ENCODE results near the gene C1GALT1. TPM values are rescaled to one million over a fixed set of nuclear protein-coding genes. Genes with fewer than 3 reads are reported as not detected.

The C1GALT1 gene
- total RNA-seq, 1 donor from 2014 or later = 15.3 TPM

GRCh38 chr7:7157887-7158271, 24.5 kb upstream of the C1GALT1 start:
- TF ChIP-seq CTCF (IDR thresholded peaks at IDR 0.05; ENCODE audit: partially characterized antibody, unreplicated experiment) = no peak
- H3K4me1 Mint-ChIP-seq (ENCODE audit: low read depth, unreplicated experiment) = peaks cover 2% of the 10 kb centered on the region
- H3K4me3 Mint-ChIP-seq (ENCODE audit: unreplicated experiment) = no peak overlapping the region
- H3K36me3 Mint-ChIP-seq (ENCODE audit: unreplicated experiment) = peaks cover 8% of the 10 kb centered on the region
- DNase-seq = no peak
- H3K27me3 Mint-ChIP-seq (ENCODE audit: unreplicated experiment) = peaks cover 1% of the 10 kb centered on the region
- no peaks in the 10 kb centered on the region for H3K9me3 Mint-ChIP-seq (ENCODE audit: unreplicated experiment)
- H3K27ac Mint-ChIP-seq (ENCODE audit: unreplicated experiment) = no peak overlapping the region

DNA sequence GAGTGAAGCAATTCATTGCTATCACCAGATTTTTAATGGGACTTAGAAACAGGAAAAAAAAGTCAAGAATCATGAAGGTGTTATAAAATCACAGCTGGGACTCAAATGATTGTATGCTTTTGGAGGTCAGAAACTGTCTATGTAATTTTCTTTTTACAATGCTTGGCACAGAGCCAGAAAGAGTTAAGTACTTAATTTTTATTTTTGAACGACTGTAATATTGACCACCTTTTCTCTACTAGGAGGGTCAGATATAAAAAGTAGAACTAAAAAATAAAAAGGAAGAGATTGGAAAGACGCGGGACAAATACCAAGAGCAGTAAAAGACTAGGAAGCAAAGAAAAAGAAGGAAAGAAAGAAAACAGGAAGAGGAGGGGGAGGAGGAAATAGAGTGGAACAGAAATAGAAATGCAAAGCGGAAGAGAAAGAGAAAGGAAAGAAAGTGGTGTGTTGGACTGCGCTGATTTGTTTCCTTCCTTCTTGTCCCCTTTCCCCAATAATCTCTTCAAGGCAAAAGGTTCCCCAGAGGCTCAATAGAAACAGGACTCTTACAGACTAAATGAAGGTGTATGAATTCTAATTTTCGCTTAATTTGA, 23.2 kb upstream of the C1GALT1 start:
- H3K4me3 Mint-ChIP-seq (ENCODE audit: unreplicated experiment) = no peak overlapping the region
- no peak overlapping the region for H3K27ac Mint-ChIP-seq (ENCODE audit: unreplicated experiment)
- no peak for DNase-seq
- TF ChIP-seq CTCF (IDR thresholded peaks at IDR 0.05; ENCODE audit: partially characterized antibody, unreplicated experiment) = no peak
- peaks cover 1% of the 10 kb centered on the region for H3K27me3 Mint-ChIP-seq (ENCODE audit: unreplicated experiment)
- peaks cover 2% of the 10 kb centered on the region for H3K4me1 Mint-ChIP-seq (ENCODE audit: low read depth, unreplicated experiment)
- H3K9me3 Mint-ChIP-seq (ENCODE audit: unreplicated experiment) = no peaks in the 10 kb centered on the region
- peaks cover 8% of the 10 kb centered on the region for H3K36me3 Mint-ChIP-seq (ENCODE audit: unreplicated experiment)

- H3K27me3 Mint-ChIP-seq (ENCODE audit: unreplicated experiment) = no peaks in the 10 kb centered on the region
- H3K4me3 Mint-ChIP-seq (ENCODE audit: unreplicated experiment) = no peak overlapping the region
- no peaks in the 10 kb centered on the region for H3K9me3 Mint-ChIP-seq (ENCODE audit: unreplicated experiment)
- no peaks in the 10 kb centered on the region for H3K36me3 Mint-ChIP-seq (ENCODE audit: unreplicated experiment)
- TF ChIP-seq CTCF (IDR thresholded peaks at IDR 0.05; ENCODE audit: partially characterized antibody, unreplicated experiment) = no peak
- H3K4me1 Mint-ChIP-seq (ENCODE audit: low read depth, unreplicated experiment) = no peaks in the 10 kb centered on the region
- no peak overlapping the region for H3K27ac Mint-ChIP-seq (ENCODE audit: unreplicated experiment)
- DNase-seq = no peak
These were observed 17.8 kb upstream of the C1GALT1 start for GRCh38 chr7:7164591-7164990.

- DNase-seq = no peak
- Mint-ChIP-seq H3K9me3 (ENCODE audit: unreplicated experiment) (no peaks in the 10 kb centered on the region), H3K36me3 (ENCODE audit: unreplicated experiment) (no peaks in the 10 kb centered on the region), H3K4me3 (ENCODE audit: unreplicated experiment) (no peak overlapping the region), H3K4me1 (ENCODE audit: low read depth, unreplicated experiment) (no peaks in the 10 kb centered on the region), H3K27ac (ENCODE audit: unreplicated experiment) (no peak overlapping the region), H3K27me3 (ENCODE audit: unreplicated experiment) (no peaks in the 10 kb centered on the region)
- no peak for TF ChIP-seq CTCF (IDR thresholded peaks at IDR 0.05; ENCODE audit: partially characterized antibody, unreplicated experiment)
These were observed 17.0 kb upstream of the C1GALT1 start for GRCh38 chr7:7165372-7165771.

DNA sequence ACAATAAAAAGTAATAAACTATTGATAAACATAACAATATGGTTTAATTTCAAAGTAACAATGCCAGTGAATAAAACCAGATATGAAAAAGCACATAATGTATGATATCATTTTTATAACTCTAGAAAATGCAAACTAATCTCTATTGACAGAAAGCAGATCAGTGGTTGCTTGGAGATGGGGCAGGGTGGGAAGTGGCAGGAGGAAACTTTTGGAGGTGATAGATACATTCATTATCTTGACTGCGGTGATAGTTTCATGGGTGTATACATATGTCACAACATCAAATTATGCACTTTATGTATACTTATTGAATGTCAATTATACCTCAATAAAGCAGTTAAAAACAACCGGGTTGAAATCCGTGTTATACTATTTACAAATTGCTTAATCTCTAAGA, 16.0 kb upstream of the C1GALT1 start:
- no peaks in the 10 kb centered on the region for H3K9me3 Mint-ChIP-seq (ENCODE audit: unreplicated experiment)
- no peak for TF ChIP-seq CTCF (IDR thresholded peaks at IDR 0.05; ENCODE audit: partially characterized antibody, unreplicated experiment)
- DNase-seq = no peak
- H3K36me3 Mint-ChIP-seq (ENCODE audit: unreplicated experiment) = no peaks in the 10 kb centered on the region
- H3K4me3 Mint-ChIP-seq (ENCODE audit: unreplicated experiment) = no peak overlapping the region
- H3K4me1 Mint-ChIP-seq (ENCODE audit: low read depth, unreplicated experiment) = no peaks in the 10 kb centered on the region
- no peak overlapping the region for H3K27ac Mint-ChIP-seq (ENCODE audit: unreplicated experiment)
- no peaks in the 10 kb centered on the region for H3K27me3 Mint-ChIP-seq (ENCODE audit: unreplicated experiment)

All from glutamatergic neuron (in vitro differentiated cells).